ENCODE results near the gene FXYD5. TPM values are rescaled to one million over a fixed set of nuclear protein-coding genes. Genes with fewer than 3 reads are reported as not detected.

The FXYD5 gene
- total RNA-seq, 1 experiment from 2014 or later = 123 TPM

DNA sequence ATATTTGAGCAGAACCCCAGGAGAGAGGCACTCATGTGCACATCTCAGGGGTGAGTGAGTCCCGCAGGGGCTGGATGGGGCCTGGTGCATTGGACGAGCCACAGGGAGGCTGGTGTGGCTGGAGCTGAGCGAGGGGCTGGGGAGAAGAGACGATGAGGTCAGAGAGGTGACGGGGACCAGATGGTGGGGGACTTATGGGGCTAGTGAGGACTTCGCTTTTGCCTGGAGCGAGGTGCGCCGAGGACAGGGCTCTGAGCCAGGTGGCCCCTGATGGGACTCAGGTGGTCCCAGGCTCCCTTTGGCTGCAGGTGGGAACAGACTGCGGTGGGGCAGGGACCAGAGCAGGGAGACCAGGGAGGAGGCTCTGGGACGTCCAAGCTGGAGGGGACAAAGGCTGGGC, 45.8 kb upstream of the FXYD5 start (continued):
- TF ChIP-seq, protein P1, sequence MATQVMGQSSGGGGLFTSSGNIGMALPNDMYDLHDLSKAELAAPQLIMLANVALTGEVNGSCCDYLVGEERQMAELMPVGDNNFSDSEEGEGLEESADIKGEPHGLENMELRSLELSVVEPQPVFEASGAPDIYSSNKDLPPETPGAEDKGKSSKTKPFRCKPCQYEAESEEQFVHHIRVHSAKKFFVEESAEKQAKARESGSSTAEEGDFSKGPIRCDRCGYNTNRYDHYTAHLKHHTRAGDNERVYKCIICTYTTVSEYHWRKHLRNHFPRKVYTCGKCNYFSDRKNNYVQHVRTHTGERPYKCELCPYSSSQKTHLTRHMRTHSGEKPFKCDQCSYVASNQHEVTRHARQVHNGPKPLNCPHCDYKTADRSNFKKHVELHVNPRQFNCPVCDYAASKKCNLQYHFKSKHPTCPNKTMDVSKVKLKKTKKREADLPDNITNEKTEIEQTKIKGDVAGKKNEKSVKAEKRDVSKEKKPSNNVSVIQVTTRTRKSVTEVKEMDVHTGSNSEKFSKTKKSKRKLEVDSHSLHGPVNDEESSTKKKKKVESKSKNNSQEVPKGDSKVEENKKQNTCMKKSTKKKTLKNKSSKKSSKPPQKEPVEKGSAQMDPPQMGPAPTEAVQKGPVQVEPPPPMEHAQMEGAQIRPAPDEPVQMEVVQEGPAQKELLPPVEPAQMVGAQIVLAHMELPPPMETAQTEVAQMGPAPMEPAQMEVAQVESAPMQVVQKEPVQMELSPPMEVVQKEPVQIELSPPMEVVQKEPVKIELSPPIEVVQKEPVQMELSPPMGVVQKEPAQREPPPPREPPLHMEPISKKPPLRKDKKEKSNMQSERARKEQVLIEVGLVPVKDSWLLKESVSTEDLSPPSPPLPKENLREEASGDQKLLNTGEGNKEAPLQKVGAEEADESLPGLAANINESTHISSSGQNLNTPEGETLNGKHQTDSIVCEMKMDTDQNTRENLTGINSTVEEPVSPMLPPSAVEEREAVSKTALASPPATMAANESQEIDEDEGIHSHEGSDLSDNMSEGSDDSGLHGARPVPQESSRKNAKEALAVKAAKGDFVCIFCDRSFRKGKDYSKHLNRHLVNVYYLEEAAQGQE (IDR thresholded peaks at IDR 0.05; ENCODE audit: low read depth) = no peak
- no peak for TF ChIP-seq TCF7L2 (IDR thresholded peaks at IDR 0.05; ENCODE audit: borderline replicate concordance, extremely low read depth, insufficient read depth, insufficient read length)
- TF ChIP-seq CEBPB (IDR thresholded peaks at IDR 0.05; ENCODE audit: low read depth) = no peak
- no peak for TF ChIP-seq SP1 (IDR thresholded peaks at IDR 0.05; ENCODE audit: low read depth)
- no peak for TF ChIP-seq ELF1 (IDR thresholded peaks at IDR 0.05; ENCODE audit: borderline replicate concordance, low read depth)
- TF ChIP-seq SIN3A (IDR thresholded peaks at IDR 0.05; ENCODE audit: low read depth) = no peak
- no peak for TF ChIP-seq FOSL1 (IDR thresholded peaks at IDR 0.05; ENCODE audit: low read depth)

DNA sequence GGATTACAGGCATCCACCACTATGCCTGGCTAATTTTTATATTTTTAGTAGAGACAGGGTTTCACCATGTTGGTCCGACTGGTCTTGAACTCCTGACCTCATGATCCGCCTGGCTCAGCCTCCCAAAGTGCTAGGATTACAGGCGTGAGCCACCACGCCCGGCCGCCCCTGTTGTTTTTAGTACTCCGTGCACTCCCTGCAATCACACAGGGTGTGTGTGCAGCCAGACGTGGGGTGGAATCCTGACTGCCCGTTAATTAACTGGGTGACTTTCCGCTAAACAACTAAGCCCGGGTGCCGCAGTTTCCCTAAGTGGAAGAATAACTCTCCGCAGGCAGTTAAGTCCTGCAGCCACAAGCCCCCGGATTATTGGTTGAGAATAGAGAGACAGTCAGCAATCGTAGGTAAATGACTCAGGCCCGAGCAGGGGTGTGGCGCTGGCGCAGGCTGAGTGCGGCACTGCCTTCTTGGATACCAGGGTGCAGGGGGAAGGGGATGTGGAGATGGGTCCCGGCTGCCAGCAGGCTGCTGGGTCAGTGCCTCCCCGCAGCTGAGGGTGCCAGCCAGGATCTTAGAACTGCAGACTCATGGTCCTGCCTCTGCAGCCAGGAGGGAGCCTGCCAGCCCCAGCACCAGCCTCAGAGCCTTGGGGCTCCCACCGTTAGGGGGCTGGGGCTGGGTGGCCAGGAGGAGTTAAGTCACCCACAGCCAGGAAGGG, 45.0 kb upstream of the FXYD5 start:
- Histone ChIP-seq H3K9me2 (ENCODE audit: insufficient read depth) (no peaks in the 10 kb centered on the region), H2AFZ (ENCODE audit: low read depth, low read length, poor library complexity, severe bottlenecking) (peak overlapping the region; percentile 97), H4K20me1 (ENCODE audit: insufficient read depth) (no peaks in the 10 kb centered on the region), H3K27ac (ENCODE audit: low read depth, low read length) (peak overlapping the region; percentile 40), H3K4me3 (replicated peaks in 1 of 2; ENCODE audit: low read depth in 1 of 2, low read length in 2 of 2) (peak overlapping the region; percentile 31 to 55), H3K4me1 (ENCODE audit: control insufficient read depth in 1 of 2, insufficient read depth in 2 of 2, low read length in 2 of 2) (peaks cover 14 to 43% of the 10 kb centered on the region in 2 experiments), H3K4me2 (ENCODE audit: low read length) (peak overlapping the region; percentile 89), H3K9me3 (ENCODE audit: control insufficient read depth in 1 of 2, insufficient read depth in 1 of 2, low read depth in 1 of 2, low read length in 2 of 2) (peaks cover 0 to 11% of the 10 kb centered on the region in 2 experiments; a peak in 1 of 4 replicates), H3K79me2 (ENCODE audit: insufficient read depth, low read length) (no peaks in the 10 kb centered on the region), H3K9ac (ENCODE audit: low read length) (peak overlapping the region; percentile 59), H3K27me3 (ENCODE audit: insufficient read depth, low read length) (no peaks in the 10 kb centered on the region), H3K36me3 (ENCODE audit: control insufficient read depth in 1 of 2, insufficient read depth in 2 of 2, low read length in 2 of 2) (no peaks in the 10 kb centered on the region)
- ATAC-seq (peak; percentile 84), DNase-seq (ENCODE audit: low read depth, low spot score) (peak; percentile 54)
- intact Hi-C loops (cut with micrococcal nuclease) = no loop called here
- TF ChIP-seq SIN3A (IDR thresholded peaks at IDR 0.05; ENCODE audit: low read depth) (no peak), POLR2AphosphoS5 (IDR thresholded peaks at IDR 0.05; ENCODE audit: low read depth, low read length) (peak; percentile 38; the same call in 1 of the 2 replicates)
- TF ChIP-seq, protein P2, sequence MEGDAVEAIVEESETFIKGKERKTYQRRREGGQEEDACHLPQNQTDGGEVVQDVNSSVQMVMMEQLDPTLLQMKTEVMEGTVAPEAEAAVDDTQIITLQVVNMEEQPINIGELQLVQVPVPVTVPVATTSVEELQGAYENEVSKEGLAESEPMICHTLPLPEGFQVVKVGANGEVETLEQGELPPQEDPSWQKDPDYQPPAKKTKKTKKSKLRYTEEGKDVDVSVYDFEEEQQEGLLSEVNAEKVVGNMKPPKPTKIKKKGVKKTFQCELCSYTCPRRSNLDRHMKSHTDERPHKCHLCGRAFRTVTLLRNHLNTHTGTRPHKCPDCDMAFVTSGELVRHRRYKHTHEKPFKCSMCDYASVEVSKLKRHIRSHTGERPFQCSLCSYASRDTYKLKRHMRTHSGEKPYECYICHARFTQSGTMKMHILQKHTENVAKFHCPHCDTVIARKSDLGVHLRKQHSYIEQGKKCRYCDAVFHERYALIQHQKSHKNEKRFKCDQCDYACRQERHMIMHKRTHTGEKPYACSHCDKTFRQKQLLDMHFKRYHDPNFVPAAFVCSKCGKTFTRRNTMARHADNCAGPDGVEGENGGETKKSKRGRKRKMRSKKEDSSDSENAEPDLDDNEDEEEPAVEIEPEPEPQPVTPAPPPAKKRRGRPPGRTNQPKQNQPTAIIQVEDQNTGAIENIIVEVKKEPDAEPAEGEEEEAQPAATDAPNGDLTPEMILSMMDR (IDR thresholded peaks at IDR 0.05 in 2 of 3, conservative IDR thresholded peaks at IDR 0.05 in 1 of 3; ENCODE audit: borderline replicate concordance in 1 of 3, insufficient read depth in 1 of 3, low read depth in 2 of 3, low read length in 2 of 3) = peak in 2 of 3 experiments; percentile 17 to 22; a peak in 2 of 6 replicates
- ChIA-PET POLR2A (interaction anchor here (0.6 kb wide), 1 partner anchor 107 kb away, joined by 3 read pairs; no protein-coding TSS in a partner anchor), RAD21 (ENCODE audit: low non-redundant PET in 1 of 2, low total read pairs in 2 of 2, uncharacterized antibody in 2 of 2, unreplicated experiment in 2 of 2) (no interaction called here), CTCF (interaction anchor here (1.1 kb wide), 1 partner anchor 32 kb away, joined by 4 read pairs; no protein-coding TSS in a partner anchor)
- no TSS peak for BruUV-seq (replicated peaks)
